Lung (tissue), 12 donors: Measurements from ENCODE around the gene NT5C2. TPM values are rescaled to one million over a fixed set of nuclear protein-coding genes. Genes with fewer than 3 reads are reported as not detected.
A peak's percentile ranks its signal among the peaks of the same experiment; 100 is the strongest.

Experiments used
- ATAC-seq: fragments of 200-7000 bp; cut with Tn5 transposase; one replicate; pipeline ENCODE4 v1.9.1; 2020; ENCODE audit warnings: moderate number of reproducible peaks; ENCODE audit not compliant: insufficient read depth, low FRiP score
- DNase-seq, 3 donors: peaks; one replicate each; pipeline ENCODE4 v3.0.0-alpha.2; 2013 to 2017
- H3K27ac ChIP-seq, 2 donors: one replicate each; pipeline ENCODE4 v1.5.1; 2013; ENCODE audit warnings: mild to moderate bottlenecking in 2 of 2, moderate library complexity in 2 of 2, control low read depth in 1 of 2, inconsistent platforms in 1 of 2, low read depth in 1 of 2, low read length in 1 of 2
- H3K27me3 ChIP-seq, 3 donors: one replicate each; pipeline ENCODE4 v1.5.1; 2013; ENCODE audit warnings: low read length in 2 of 3; ENCODE audit not compliant: control insufficient read depth in 3 of 3, insufficient read depth in 3 of 3
- H3K36me3 ChIP-seq, 4 donors: one replicate each; pipeline ENCODE4 v1.5.1; 2013; ENCODE audit warnings: low read length in 4 of 4, mild to moderate bottlenecking in 1 of 4, moderate library complexity in 1 of 4; ENCODE audit not compliant: control insufficient read depth in 4 of 4, insufficient read depth in 4 of 4
- H3K4me1 ChIP-seq, 5 donors: one replicate each; pipeline ENCODE4 v1.5.1; 2013; ENCODE audit warnings: low read length in 5 of 5, mild to moderate bottlenecking in 2 of 5, moderate library complexity in 1 of 5; ENCODE audit not compliant: control insufficient read depth in 5 of 5, insufficient read depth in 5 of 5
- H3K4me3 ChIP-seq: one replicate; pipeline ENCODE4 v1.5.1; 2013; ENCODE audit warnings: mild to moderate bottlenecking, control low read depth, moderate library complexity
- H3K9ac ChIP-seq, 2 donors: one replicate each; pipeline ENCODE4 v1.5.1; 2013; ENCODE audit warnings: low read length in 2 of 2, control low read depth in 1 of 2; ENCODE audit not compliant: insufficient read depth in 1 of 2
- H3K9me3 ChIP-seq, 4 donors: one replicate each; pipeline ENCODE4 v1.5.1; 2013; ENCODE audit warnings: low read length in 3 of 4, mild to moderate bottlenecking in 1 of 4, moderate library complexity in 1 of 4; ENCODE audit not compliant: control insufficient read depth in 4 of 4, insufficient read depth in 3 of 4
- WGBS, 2 donors: extraction: QIAGEN DNeasy Blood & Tissue Kit; methylation state at CpG; one replicate each; pipeline ENCODE4 v1.1.7; 2013; 5-methylcytosine and 5-hydroxymethylcytosine counted together
- polyA plus RNA-seq, 2 donors: library from polyadenylated mRNA; stranded (reverse); fragments of 200-250 nt; gene quantifications; one replicate each; pipeline ENCODE4 v1.2.1, GENCODE V29; 2013
- total RNA-seq, 2 donors: library from RNA; depleted of rRNA in 1 of 2; stranded (reverse); fragments of >200 nt in 1 of 2; gene quantifications; one replicate each; pipeline ENCODE4 v1.2.1, GENCODE V29; 2014 to 2021
- TF ChIP-seq, protein P1 (sequence below): IDR thresholded peaks from 2 replicates; pipeline ENCODE4 v1.5.1; 2012; ENCODE audit warnings: mild to moderate bottlenecking; ENCODE audit errors: control extremely low read depth, extremely low read depth
- donor health status: control.
- donor health status: control.
- donor health status: Bipolar disorder and iron deficiency.
- donor health status: healthy.
- donor health status: DM: yes; HTN: yes; CAD: no.

The NT5C2 gene
- total and polyA plus RNA-seq, 4 donors, result 32.1 to 178 (median 64.5) TPM

DNA sequence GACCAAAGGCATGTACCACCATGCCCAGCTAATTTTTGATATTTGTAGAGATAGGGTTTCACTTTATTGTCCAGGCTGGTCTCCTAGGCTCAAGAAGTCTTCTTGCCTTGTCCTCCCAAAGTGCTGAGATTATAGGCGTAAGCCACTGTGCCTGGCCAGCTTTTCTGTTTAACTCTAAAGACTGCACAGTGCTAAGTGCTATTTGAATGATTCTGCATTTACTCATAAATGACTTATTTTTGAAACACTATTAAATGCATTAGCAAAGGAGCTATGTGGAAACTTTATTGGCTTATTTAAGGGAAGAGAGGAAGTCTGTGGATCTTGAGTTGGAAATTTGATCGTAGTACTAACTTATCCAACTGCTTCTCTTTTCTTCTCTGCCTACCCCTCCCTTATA is 89.1 kb downstream of the NT5C2 start:
- H3K9me3 ChIP-seq, result no peaks in the 10 kb centered on the region
- WGBS, 2 donors, result 83 to 91% methylated on average over 2 of the region's 2 CpGs
- H3K36me3 ChIP-seq, result peaks cover 17 to 37% (median 24%) of the 10 kb centered on the region in 4 donors
- H3K27me3 ChIP-seq, result no peaks in the 10 kb centered on the region
- H3K4me3 ChIP-seq, result no peak overlapping the region
- TF ChIP-seq, protein P1, sequence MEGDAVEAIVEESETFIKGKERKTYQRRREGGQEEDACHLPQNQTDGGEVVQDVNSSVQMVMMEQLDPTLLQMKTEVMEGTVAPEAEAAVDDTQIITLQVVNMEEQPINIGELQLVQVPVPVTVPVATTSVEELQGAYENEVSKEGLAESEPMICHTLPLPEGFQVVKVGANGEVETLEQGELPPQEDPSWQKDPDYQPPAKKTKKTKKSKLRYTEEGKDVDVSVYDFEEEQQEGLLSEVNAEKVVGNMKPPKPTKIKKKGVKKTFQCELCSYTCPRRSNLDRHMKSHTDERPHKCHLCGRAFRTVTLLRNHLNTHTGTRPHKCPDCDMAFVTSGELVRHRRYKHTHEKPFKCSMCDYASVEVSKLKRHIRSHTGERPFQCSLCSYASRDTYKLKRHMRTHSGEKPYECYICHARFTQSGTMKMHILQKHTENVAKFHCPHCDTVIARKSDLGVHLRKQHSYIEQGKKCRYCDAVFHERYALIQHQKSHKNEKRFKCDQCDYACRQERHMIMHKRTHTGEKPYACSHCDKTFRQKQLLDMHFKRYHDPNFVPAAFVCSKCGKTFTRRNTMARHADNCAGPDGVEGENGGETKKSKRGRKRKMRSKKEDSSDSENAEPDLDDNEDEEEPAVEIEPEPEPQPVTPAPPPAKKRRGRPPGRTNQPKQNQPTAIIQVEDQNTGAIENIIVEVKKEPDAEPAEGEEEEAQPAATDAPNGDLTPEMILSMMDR, result no peak
- H3K27ac ChIP-seq, result no peak overlapping the region
- H3K9ac ChIP-seq, result no peak overlapping the region
- DNase-seq (no peak), ATAC-seq (no peak)
- H3K4me1 ChIP-seq, result peaks cover 0 to 9% (median 0%) of the 10 kb centered on the region in 5 donors

DNA sequence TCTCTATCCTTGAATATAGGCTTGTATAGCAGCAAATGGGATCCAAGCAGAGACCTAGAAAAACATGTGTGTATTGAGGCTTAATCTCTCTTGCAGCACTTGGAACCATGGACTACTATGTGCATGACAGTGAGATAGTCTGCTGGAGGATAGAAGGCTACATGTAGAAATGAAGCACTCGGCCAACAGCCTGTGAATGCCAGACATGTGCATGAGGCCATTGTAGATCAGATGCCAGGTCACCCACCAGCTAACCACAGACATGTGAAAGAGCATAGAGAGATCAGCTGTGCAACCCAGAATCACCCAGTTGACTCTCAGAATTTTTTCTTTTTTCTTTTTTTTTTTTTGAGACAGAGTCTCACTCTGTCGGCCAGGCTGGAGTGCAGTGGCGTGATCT is 90.9 kb downstream of the NT5C2 start:
- DNase-seq (no peak), ATAC-seq (no peak)
- TF ChIP-seq, protein P1, result no peak
- WGBS, 2 donors, result 93 to 95% methylated on average over 3 of the region's 3 CpGs
- H3K9ac ChIP-seq, result no peak overlapping the region
- no peak overlapping the region for H3K4me3 ChIP-seq
- H3K27me3 ChIP-seq, result no peaks in the 10 kb centered on the region
- H3K36me3 ChIP-seq, result peaks cover 20 to 46% (median 27%) of the 10 kb centered on the region in 4 donors
- no peaks in the 10 kb centered on the region for H3K9me3 ChIP-seq
- H3K27ac ChIP-seq, result no peak overlapping the region
- peaks cover 0 to 9% (median 0%) of the 10 kb centered on the region in 5 donors for H3K4me1 ChIP-seq

DNA sequence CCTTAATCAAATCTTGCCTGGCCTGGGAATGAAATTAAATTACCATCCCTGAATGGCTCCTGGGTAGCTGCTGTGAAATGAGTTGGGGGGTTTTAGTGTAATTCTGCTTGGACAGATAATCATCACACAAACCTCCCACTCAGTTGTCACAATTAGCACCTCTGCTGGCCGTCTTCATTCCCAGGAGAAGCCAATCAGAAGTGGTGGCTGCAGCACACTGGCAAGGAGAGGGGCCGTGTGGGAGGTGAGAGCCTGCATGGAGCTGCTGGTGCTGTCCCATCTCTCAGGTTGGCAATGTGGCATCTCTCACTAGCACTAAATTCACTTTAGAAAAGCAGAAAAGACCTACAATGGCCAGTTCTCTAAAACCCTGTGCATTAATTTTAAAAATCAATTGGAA is 92.5 kb downstream of the NT5C2 start:
- Histone ChIP-seq H3K4me3 (no peak overlapping the region), H3K27ac (peak overlapping the region in 1 of 2 donors; percentile 14), H3K9ac (no peak overlapping the region), H3K36me3 (peaks cover 22 to 50% (median 34%) of the 10 kb centered on the region in 4 donors), H3K4me1 (peaks cover 0 to 5% (median 0%) of the 10 kb centered on the region in 5 donors), H3K9me3 (no peaks in the 10 kb centered on the region), H3K27me3 (no peaks in the 10 kb centered on the region)
- TF ChIP-seq, protein P1, result no peak
- WGBS, 2 donors, result 88 to 90% methylated on average over 2 of the region's 2 CpGs
- DNase-seq, result no peak
- ATAC-seq, result no peak

DNA sequence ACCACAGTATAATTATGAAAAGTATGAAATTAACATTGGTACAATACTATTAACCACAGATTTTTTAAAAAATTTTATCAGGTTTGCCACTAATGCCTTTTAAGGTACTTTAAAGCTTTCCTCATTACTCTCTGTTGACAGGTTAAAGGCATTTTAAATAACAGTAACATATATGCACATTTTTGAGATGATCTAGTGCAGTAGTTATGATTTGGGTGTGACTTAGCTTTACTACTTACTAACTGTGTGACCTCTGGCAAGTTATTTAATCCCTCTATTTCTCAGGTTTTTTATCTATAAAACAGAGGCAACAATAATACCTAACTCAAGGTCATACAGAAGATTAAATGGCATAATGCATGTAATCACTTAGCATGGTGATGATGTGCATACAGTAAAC is 94.8 kb downstream of the NT5C2 start:
- DNase-seq, result no peak
- Histone ChIP-seq H3K27me3 (no peaks in the 10 kb centered on the region), H3K4me3 (no peak overlapping the region), H3K4me1 (peaks cover 0 to 3% (median 0%) of the 10 kb centered on the region in 5 donors), H3K36me3 (peaks cover 26 to 54% (median 42%) of the 10 kb centered on the region in 4 donors), H3K27ac (no peak overlapping the region), H3K9me3 (no peaks in the 10 kb centered on the region), H3K9ac (no peak overlapping the region)
- no peak for ATAC-seq
- TF ChIP-seq, protein P1, result no peak
